Spleen (tissue), 7 donors: ENCODE measurements around the gene AGPS.

Experiments used
- POLR2A ChIP-seq, 3 donors: fragments of 450-650 bp; IDR thresholded peaks; one replicate each; pipeline ENCODE4 v1.5.1; 2017; ENCODE audit warnings: antibody characterized with exemption in 3 of 3, mild to moderate bottlenecking in 1 of 3
- POLR2AphosphoS5 ChIP-seq, 3 donors: sonication (generic); formaldehyde crosslinking; IDR thresholded peaks; one replicate each; pipeline ENCODE4 v1.5.1; 2017; ENCODE audit warnings: antibody characterized with exemption in 3 of 3
- TF ChIP-seq, protein P1 (sequence below), 11 experiments: fragments of 200-600 bp in 7 of 11; fragments of 450-650 bp in 4 of 11; sonication (generic) in 4 of 11; IDR thresholded peaks in 8 of 11; conservative IDR thresholded peaks in 3 of 11; 1 replicate in 7 of 11; 2 replicates in 4 of 11; pipeline versions ENCODE4 v1.4.0 to v1.8.0; 2016 to 2021; ENCODE audit warnings: antibody characterized with exemption in 11 of 11, inconsistent platforms in 4 of 11, mild to moderate bottlenecking in 1 of 11
- donor health status: DM: no; HTN: no; CAD: no; lungs with moderate emphysema.
- donor health status: DM: no; HTN: no; CAD: no.
- donor health status: DM: no; HTN: no; CAD: no.

DNA sequence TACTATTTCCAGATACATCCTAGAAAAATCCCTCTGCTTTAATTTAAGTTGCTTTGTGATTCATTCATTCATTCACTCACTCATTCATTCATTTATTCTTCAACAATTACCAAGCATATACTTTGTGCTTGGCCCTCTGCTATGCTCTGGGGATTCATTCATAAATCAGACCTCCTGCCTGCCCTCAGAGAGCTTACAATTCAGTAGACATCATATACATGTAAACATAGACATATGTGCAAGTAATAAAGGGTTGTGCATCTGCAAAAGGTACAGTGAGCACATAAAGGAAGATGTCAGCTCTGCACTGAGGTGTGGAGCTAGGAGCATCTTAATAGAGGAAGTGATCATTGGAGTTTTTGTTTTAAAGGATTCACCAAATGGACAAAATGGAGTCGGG is 189.4 kb downstream of the AGPS start:
- TF ChIP-seq POLR2A (IDR thresholded peaks at IDR 0.05) (no peak), POLR2AphosphoS5 (IDR thresholded peaks at IDR 0.05) (no peak)
- TF ChIP-seq, protein P1, sequence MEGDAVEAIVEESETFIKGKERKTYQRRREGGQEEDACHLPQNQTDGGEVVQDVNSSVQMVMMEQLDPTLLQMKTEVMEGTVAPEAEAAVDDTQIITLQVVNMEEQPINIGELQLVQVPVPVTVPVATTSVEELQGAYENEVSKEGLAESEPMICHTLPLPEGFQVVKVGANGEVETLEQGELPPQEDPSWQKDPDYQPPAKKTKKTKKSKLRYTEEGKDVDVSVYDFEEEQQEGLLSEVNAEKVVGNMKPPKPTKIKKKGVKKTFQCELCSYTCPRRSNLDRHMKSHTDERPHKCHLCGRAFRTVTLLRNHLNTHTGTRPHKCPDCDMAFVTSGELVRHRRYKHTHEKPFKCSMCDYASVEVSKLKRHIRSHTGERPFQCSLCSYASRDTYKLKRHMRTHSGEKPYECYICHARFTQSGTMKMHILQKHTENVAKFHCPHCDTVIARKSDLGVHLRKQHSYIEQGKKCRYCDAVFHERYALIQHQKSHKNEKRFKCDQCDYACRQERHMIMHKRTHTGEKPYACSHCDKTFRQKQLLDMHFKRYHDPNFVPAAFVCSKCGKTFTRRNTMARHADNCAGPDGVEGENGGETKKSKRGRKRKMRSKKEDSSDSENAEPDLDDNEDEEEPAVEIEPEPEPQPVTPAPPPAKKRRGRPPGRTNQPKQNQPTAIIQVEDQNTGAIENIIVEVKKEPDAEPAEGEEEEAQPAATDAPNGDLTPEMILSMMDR (IDR thresholded peaks at IDR 0.05 in 8 of 11, conservative IDR thresholded peaks at IDR 0.05 in 3 of 11), result no peak
